HUDEP-2 (cell line): ENCODE measurements around the gene KCNQ1.

Source experiments
- DNase-seq, 76 experiments: peaks; one replicate each; lab custom pipeline; 2025; ENCODE audit not compliant: unreplicated experiment in 76 of 76; lab: John Stamatoyannopoulos, UW

KCNQ1 gene

GRCh38 chr11:2564588-2565425, 120.0 kb downstream of the KCNQ1 start:
- no peak for DNase-seq

- DNase-seq: no peak
Observed at GRCh38 chr11:2565447-2566222, 120.8 kb downstream of the KCNQ1 start.

DNA sequence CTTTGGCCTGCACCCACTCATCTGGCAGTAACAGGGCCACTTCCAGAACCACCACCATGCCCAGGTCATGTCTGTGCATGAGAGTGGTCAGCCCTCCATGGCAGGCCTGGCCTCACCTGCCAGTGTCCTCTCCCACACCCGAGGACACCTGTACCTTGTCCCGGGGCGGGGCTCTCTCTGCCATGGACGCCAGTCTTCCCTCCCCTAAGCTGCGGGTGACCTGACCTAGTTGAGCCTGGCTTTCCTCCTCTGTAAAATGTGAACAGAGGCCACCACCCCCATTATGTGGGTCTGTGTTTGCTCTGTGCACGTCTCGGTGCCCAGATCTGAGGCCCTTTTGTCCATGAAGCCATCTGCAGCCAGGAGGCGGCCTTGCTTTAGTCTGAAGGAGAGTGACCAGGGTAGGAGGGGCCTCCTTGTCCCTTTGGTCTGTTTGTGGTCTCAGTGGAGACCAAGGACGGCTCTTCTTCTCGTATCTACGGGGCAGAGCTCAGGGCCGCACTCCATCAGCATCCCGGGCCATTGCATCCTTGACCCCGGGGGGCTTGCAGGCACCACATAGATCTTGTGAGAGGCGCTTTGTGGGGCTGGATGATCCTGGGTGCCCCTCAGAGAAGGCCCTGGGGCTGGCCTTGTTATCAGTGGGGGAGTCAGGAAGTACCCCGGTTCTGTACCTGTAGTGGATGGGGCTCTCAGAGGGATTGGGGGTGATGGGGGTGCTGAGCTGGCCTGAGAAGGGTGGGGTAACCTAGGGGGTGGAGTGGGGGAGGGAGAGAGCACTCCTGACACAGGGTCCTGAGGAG, 121.6 kb downstream of the KCNQ1 start:
- no peak for DNase-seq

DNA sequence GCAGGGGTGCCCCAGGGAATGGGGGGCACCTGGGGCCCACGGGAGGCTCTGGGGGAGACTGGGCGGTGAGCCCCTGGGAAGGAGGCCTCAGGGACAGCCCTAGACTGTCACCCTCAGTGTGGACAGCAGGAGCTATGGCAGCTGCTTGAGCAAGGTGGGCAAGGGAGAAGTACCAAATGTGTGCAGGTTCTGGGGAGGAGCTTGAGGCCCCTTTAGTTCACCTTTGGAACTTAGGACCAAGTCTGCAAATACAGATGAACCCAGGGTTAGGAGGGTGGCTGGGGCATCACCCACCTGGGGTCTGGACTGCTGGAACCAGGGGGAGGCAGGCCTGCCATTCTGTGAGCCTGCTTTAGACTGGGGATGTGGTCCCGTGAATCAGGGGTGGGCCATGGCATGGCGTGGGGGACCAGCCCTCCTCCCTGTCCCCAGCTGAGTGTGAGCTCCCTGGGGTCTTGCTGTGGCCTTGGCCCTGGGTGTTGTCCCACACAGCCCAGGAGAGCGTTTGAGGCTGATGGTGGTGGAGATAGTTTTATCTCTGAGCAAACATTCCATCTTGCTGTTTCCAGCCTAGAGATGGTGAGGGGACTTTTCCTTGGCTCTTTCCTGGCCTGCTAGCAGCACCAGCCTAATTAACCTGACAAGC, 122.3 kb downstream of the KCNQ1 start:
- no peak for DNase-seq

- no peak for DNase-seq
Observed at GRCh38 chr11:2569321-2569721, 124.5 kb downstream of the KCNQ1 start.

GRCh38 chr11:2569731-2570210, 125.0 kb downstream of the KCNQ1 start:
- DNase-seq: no peak

DNA sequence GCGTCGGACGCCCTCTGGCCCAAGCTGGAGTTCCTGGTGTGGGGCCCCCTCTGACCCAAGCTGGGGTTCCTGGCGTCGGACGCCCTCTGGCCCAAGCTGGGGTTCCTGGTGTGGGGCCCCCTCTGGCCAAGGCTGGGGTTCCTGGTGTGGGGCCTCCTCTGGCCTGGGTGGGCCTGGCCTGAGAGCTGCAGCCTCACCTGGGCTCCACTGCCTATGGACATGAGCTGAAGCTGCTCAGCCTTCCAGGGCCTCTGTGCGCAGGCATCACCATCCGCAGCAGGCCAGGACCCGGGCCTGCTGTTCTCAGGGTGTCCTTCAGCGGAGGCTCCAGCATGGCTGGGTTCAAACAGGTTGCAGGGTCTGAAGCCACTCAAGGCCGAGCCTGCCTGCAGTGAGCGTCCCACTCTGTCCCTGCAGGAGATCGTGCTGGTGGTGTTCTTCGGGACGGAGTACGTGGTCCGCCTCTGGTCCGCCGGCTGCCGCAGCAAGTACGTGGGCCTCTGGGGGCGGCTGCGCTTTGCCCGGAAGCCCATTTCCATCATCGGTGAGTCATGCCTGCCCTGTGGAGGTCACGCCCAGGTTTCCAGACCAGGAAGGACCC, 125.5 kb downstream of the KCNQ1 start:
- DNase-seq: no peak

DNA sequence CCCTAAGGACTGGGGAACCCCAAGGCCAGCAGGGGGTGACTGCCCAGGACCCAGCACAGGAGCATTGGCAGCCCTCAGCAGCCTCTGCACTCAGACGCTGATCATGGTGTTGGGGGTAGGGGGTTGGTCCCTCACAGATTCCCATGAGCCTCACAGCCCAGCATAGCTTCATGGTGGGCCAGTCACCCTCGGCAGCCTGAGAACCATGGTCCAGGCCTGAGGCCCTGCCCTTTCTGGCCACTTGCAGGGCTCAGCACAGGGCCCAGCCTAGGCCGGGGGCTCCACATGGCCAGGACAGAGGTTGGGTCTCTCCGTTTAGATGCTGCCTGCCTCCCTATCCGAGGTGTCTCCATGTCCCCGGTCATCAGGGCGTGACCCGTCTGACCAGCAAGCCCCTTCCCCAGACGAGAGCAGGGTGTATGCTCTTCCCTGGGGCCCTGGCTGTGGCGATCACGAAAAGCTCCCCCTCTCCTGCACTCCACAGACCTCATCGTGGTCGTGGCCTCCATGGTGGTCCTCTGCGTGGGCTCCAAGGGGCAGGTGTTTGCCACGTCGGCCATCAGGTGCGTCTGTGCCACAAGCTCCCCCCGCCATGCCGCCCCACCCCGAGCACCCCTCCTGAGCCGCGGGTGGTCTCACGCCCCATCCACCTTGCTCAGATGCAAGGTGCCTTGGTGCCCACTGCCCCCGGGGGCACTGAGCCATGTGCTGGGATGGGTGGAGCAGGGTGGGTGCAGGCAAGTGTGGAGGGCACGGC, 126.2 kb downstream of the KCNQ1 start:
- DNase-seq: no peak

GRCh38 chr11:2571598-2572281, 126.9 kb downstream of the KCNQ1 start:
- no peak for DNase-seq

DNA sequence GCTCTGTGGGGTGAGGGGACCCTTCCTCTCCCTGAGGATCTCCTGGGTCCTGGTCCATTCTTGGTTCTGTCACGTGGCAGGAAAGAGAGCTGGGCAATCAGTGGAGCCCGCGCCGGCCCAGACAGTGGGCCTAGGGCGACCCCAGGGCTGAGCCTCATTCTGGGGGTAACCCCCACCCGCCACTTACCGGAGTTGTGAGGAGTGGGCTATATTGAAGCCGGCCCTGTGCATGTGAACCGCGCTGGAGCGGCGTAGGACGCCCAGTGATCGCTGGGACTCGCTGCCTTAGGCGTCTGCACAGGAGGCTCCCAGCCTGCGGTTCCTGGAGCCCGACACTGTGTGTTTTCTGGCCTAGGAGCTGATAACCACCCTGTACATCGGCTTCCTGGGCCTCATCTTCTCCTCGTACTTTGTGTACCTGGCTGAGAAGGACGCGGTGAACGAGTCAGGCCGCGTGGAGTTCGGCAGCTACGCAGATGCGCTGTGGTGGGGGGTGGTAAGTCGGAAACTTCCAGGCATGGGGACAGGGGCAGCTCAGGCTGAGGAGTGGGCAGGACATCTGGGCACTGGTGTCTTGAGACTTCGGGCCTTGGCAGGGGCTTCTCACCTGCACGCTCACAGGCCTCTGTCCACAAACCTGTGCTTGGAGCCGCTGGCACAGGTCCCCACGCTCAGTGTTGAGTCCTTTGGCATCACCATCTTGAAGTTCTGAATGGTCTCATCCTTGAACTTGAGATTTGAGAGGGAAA, 127.9 kb downstream of the KCNQ1 start:
- no peak for DNase-seq

DNA sequence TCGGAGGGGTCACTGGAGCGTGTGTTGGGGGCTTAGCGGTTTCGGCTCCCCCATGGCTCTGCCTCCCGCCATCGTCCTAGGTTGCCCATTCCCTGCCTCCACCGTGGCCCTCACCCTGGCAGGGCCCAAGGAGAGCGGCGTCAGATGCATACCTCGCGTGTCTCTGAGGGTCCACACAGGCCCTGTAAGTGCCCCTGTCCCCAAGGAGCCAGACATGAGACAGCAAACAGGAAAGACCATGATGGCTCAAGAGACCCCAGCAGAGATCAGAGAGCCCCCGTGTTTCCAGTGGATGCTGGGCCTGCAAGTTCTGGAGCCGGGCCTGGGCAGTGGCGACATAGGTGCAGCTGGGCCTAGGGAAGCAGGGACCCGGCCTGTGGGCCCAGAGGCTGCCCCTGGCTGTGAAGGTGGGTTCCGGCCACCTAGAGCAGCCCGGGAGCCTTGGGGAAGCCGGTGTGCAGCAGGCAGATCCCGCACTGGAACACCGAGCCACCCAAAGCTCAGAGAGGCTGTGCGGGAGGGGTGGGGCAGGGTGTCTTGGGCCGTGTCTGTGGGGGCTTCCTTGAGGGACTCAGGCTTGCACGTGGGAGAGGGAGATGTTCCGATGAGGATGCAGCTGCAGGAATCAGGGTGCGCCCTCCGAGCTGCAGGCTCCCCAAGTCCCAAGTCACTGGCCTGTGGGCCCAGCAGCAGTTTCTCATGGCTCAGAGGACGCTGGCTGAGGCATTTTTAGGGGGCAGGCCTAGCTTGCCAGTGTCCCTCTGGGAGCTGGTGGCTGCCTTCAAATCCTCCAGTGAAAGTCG, 128.6 kb downstream of the KCNQ1 start:
- no peak for DNase-seq

GRCh38 chr11:2574043-2574552, 129.3 kb downstream of the KCNQ1 start:
- no peak for DNase-seq

GRCh38 chr11:2574553-2575535, 130.0 kb downstream of the KCNQ1 start:
- peak in 3 of 76 experiments; percentile 13 to 27 (median 20) for DNase-seq

DNA sequence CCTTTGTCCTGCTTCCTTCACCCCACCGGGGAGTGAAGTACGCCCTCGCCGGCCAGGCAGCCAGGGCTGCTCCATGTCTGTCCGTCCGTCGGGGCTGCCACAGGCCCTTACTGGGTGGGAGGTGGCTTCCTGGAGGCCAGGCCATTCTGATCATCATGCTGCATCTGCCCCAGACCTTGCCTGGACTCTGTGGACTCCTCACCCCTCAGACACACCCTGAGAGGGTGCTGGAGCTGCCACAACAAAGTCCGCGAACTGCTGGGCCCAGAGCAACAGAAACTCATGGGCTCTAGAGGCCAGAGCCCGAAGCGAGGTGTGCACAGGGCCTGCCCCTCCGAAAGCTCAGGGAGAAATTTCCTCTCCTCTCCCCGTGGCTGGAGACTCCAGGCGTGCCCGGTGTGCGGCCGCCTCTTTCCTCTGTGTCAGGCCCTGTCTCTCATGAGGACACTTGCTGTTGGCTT, 130.8 kb downstream of the KCNQ1 start:
- DNase-seq: no peak

- no peak for DNase-seq
Observed at GRCh38 chr11:2576111-2576510, 131.3 kb downstream of the KCNQ1 start.

DNA sequence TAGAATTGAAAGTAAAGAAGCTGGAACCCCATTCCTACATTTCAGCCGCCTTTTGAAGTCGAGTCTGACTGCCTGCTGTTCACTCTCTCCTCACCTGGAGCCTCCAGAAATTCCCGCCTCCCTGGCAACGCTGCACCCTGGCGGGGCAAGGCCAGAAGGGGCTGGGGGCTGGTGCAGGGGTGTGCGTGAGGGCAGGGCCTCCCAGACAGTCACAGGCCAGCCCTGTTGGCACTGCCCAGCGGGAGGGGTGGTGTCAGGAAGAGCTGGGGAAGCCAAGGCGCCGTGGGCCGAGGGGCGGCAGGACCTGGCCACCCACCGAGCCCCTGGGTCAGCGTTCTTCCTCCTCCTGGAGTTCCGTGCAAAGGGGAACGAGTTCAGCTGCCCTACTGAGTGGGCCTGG, 131.7 kb downstream of the KCNQ1 start:
- DNase-seq: no peak
